DMS153 treated with DMSO at 0.1 percent for 48 hours (cell line): ENCODE measurements around the gene FAM135A.
"Not testable (repeated sequence)": the region's sequence is repeated elsewhere in the genome, so short reads cannot be mapped to it uniquely, and the experiment has no call there.

Source experiments
- DNase-seq: peaks from one replicate; lab custom pipeline; 2025; ENCODE audit not compliant: unreplicated experiment; lab: John Stamatoyannopoulos, UW

FAM135A gene

DNA sequence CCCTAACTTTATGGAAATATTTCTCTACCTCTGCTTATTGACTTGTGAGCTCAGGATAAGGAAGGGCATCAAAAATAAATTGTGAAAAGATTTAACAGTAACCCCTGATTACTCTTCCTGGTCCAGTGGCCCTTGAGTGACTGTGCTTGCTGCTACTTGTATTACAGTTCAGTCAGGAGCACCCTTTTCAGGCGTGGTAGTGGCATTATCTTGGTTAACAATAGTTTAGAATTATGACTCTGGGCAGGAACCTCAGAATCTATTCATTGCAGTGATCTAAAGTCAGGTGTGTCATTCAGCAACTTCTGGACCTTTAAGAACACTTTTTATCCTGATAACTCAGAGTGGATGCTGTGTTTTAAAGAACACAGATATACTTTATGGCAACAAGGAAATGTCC is 43.4 kb downstream of the FAM135A start:
- no peak for DNase-seq

DNA sequence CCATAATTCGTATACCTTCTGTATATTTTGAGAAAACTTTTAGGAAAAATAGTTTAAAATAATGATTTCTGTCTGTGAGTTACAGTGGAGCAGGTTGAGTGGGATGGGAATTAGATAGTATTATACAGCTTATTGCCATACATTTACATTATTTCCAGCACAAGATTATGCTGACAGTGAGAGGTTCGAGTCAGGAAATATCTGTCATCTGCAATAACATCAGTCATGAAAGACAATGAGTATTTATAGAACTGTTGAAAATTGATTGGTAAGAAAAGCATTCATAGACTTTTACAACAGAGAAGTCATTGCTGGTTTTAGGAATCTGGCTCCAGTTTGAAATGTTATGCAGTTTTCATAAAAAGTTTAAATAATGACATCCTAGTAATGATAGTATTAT is 45.9 kb downstream of the FAM135A start:
- DNase-seq = no peak

DNA sequence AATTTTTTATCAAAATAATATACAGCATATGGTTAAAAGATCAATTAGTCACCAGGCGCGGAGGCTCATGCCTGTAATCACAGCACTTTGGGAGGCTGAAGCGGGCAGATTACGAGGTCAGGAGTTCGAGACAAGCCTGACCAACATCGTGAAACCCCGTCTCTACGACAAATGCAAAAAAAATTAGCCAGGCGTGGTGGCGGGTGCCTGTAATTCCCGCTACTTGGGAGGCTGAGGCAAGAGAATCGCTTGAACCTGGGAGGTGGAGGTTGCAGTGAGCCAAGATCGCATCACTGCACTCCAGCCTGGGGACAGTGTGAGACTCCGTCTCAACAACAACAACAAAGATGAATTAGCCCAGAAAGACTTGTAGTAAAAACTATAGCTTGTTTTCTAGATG is 46.4 kb downstream of the FAM135A start:
- not testable (repeated sequence) for DNase-seq

DNA sequence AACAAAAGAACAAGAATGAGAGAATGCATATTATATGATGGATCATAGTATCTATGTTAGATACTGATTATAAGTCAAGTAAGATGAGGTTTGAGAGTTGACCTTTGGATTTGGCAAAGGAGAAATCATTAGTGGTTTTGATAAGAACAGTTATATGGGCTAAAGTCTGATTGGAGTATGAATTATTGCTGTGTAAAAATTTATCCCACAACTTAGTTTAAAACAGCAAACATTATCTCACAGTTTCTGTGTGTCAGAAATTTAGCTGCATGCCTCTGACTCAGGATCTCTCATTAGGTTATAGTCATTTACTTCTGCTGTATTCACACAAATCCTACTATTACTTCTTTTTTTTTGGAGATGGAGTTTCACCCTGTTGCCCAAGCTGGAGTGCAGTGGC is 56.7 kb downstream of the FAM135A start:
- no peak for DNase-seq

DNA sequence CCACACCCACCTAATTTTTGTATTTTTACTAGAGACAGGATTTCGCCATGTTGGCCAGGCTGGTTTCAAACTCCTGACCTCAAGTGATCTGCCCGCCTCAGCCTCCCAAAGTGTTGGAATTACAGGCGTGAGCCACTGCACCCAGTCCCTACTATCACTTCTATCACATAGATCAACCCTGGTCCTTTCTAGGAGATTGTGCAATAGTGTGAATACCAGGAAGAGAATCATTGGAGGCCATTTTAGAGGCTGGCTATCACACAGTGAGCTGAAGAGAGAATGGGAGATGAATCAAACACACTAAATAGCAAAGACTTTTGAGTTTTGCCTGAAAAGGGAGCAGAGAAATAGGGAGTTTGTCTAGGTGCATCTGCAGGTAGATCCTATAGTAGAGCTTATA is 57.2 kb downstream of the FAM135A start:
- DNase-seq = not testable (repeated sequence)

DNA sequence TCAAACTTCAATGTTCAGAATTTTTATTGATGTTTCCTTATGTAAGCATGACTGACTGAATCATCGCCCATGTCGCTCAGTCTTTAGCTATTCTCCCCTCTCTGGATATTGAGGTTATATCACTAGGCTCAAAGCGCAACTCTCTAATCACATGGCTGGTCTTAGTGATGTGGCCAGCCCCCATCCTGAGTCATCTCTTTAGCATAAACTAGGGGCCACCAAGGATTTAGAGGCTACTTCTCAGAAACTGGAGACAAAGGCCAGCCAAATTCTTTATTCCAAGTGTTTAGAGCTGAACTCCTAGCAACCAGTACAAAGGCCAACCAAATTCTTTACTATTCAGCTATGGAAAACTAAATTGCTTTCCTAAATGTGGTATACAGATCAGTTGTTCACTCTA is 61.4 kb downstream of the FAM135A start:
- no peak for DNase-seq

DNA sequence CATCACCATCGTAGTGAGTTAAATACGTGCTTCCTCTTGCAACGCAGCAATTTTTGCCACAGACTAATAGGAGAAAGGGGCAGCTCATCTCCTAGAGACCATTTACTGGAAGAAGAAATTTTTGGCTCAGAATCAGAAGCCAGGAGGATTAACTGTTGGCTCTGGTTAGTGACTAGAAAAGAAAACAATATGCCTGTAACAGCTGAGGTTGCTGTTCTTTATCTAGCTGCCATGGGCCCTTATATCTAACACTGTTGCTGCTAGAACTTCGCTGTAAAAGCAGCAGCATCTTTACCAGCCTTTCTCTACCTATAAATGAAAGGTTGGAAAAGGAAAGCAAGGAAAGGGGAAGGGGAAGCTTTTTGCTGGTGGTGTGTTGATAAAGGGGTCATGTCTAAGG is 65.9 kb downstream of the FAM135A start:
- DNase-seq = no peak

DNA sequence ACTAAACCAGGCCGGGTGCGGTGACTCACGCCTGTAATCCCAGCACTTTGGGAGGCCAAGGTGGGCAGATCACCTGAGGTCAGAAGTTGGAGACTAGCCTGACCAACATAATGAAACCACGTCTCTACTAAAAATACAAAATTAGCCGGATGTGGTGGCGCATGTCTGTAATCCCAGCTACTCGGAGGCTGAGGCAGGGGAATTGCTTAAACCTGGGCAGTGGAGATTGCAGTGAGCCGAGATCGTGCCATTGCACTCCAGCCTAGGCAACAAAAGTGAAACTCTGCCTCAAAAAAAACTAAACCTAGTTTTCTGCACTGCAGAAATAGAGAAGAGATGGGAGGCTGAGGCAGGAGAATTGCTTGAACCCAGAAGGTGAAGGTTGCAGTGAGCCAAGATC is 73.3 kb downstream of the FAM135A start:
- DNase-seq = not testable (repeated sequence)

DNA sequence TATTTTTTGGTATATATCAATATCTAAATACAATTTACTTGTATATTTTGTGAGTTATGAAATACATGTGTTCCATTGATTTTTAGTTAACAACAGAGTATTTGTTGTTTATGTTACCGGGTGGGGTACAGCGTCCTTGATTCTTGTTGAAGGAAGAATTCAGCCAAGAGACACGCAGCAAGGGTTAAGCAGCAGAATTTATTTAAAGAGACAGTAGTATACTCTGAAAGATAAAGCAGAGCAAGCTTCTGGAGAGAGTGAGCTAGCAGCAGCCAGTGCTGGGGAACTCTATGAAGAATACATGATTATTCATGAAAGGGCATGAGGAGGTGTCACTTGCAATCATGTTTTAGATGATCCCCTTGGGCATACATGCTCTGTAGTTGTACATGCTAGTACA is 76.1 kb downstream of the FAM135A start:
- no peak for DNase-seq

DNA sequence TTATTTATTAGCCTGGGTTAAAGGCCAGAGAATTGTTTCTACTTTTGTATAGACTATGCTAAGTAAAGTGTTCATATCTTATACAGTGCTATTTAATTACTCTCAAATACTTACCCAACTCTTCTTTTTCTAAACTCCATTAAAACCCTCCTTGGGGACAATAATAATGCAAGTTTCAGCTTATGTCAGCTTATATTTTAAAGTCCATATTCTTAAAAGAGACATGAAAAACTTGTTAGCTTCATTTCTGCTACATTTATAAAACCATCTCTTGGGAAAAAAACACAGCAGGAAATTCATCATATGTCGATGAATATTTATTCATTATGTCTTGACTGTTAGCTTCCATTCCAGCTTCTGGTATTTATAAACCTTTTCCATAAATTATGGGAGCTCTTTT is 81.5 kb downstream of the FAM135A start:
- no peak for DNase-seq

DNA sequence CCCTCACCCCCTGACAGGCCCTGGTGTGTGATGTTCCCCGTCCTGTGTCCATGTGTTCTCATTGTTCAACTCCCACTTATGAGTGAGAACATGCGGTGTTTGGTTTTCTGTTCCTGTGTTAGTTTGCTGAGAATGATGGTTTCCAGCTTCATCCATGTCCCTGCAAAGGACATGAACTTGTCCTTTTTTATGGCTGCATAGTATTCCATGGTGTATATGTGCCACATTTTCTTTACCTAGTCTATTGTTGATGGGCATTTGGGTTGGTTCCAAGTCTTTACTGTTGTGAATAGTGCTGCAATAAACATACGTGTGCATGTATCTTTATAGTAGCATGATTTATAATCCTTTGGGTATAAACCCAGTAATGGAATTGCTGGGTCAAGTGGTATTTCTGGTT is 82.5 kb downstream of the FAM135A start:
- DNase-seq = not testable (repeated sequence)

DNA sequence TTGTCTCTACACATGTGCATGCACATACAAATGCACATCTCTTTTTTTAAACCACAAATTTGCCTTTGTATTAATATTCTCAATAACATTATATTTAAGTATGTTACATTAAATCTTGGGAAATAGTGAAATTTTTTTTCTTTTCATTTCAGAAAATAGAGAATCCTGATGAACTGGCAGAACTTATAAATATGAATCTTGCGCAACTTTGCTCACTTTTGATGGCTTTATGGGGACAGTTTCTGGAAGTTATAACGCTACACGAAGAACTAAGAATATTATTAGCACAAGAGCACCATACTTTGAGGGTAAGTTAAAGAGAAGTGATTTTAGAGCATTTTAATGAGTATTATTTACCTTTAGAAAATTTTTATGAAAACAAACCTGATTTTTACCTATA is 89.2 kb downstream of the FAM135A start:
- DNase-seq = no peak

DNA sequence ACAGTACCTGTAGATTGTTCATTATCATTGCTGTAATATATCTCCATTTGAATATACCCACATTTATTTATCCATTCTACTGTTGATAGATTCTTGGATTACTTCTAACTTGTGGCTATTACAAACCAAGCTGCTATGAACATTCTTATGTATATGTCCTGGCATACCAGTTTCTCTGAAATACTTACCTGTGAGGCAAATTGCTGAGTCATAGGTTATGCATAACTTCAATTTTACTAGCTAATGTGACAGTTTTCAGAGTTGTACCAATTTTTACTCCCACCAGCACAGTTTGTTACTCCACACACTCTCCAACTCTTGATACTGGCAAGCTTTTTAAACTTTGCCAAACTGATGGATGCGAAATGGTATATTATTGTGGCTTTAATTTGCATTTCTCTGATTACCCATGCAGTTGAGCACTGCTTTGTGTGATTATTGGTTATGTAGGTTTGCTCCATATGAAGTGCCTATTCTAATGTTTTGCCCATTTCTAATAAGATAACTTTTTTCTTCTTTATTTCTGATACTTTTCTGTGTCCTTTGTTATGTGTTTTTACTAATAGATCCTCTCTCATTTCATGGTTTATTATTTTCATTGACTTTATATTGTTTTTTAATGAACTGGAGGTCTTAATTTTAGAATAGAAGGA is 90.6 kb downstream of the FAM135A start:
- no peak for DNase-seq

DNA sequence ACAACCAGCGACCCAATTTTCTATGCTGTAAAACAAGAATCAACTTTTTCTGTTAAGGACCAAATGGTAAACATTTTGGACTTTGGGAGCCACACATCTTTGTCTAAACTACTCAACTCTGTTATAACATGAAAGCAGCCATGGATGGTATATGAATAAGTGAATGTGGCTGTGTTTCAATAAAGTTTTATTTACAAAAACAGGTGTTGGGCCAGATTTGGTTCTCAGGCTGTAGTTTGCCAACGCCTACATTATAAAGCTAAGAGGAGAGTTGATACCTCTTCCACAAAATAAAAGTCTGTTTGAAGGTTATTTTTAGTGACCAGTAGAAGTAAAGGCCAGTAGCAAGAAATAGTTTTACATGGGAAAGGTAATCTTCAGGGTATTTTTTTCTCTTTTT is 93.0 kb downstream of the FAM135A start:
- no peak for DNase-seq

DNA sequence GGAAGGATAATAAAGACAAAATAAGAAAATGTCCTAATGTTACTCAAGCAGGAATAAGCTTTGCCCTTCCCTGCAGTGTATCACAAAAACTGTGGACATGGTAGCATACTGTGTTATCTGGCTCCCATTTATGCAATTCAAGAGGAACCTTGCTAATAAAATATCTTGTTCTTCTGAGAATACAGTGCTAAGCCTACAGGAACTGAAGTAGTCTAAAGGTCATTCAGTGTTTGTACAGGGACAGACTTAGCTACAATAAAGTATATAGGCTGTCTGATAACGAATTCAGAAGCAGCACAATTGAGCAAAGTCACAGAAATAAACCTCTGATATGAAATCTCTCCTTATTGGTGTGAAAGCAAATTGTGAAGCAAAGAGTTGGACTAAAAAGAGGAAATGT is 93.9 kb downstream of the FAM135A start:
- no peak for DNase-seq

DNA sequence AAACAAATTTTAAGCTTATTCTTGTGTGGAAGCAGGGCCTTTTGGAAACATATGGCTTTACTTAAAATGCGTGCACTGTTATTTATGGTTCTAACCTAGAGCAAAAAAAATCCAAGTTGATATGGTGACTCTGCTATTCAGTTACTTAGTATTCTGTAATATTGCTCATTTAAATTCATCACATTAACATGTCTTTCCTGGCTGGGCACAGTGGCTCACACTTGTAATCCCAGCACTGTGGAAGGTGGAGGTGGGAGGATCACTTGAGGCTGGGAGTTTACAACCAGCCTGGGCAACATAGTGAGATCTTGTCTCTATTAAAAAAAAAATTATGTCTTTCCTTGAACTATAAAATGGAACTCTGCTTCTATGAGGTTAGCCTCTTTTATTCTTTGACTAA is 95.6 kb downstream of the FAM135A start:
- DNase-seq = no peak

DNA sequence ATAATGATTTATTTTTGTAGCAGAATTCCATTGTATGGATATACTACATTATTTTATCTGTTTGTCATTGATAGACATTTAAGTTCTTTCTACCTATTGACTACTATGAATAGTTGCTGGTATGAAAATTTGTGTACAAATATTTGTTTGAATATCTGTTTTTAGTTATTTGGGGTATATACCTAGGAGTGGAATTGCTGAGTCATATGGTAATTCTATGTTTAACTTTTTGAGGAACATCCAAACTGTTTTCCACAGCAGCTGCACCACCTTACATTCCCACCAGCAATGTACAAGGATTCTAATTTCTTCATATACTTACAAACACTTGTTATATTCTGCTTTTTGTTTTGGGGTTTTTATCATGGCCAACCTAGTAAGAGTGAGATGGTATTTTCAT is 97.3 kb downstream of the FAM135A start:
- no peak for DNase-seq

DNA sequence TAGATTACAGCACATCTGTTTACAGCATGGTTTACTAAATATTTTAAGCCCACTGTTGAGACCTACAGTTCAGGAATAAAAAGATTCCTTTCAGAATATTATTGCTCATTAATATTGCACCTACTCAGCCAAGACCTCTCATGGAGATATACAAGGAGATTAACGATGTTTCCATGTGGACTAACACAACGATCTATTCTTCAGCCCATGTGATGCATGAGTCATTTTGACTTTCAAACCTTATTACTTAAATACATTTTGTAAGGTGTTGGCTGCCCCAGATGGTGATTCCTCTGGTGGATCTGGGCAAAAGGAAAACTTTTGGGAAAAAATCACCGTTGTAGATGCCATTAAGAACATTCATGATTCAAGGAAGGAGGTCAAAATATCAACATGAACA is 105.4 kb downstream of the FAM135A start:
- no peak for DNase-seq

DNA sequence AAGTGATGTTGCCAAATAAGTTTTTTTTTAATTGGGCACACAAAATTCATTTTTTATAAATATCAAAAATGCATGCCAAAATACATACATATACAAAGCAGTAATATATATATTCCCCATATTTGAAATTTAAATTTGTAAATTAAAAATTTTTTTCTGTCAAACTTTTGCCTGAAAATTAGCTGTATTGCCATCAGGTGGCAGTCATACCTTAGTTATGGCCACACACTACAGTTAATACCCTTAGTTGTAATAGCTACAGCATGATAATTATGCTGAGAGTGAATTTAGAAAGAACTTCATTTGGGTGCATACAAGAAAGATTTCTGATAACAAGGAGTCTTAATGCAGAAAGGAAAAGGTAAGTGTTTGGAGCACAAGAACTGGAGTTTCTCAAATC is 107.3 kb downstream of the FAM135A start:
- no peak for DNase-seq

DNA sequence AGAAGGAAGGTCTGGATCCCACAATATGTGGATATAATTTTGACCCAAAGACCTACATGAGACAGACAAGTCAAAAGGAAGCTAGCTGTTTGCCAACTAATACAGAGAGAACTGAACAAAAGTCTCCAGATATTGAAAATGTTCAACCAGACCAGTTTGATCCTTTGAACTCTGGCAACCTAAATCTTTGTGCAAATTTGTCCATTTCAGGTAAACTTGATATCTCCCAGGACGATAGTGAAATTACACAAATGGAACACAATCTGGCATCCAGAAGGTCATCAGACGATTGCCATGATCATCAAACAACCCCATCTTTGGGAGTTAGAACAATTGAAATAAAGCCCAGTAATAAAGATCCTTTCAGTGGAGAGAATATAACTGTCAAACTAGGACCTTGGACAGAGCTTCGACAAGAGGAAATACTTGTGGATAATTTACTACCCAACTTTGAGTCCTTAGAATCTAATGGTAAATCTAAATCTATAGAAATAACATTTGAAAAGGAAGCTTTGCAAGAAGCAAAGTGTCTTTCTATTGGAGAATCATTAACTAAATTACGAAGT is 111.5 kb downstream of the FAM135A start:
- DNase-seq = no peak

DNA sequence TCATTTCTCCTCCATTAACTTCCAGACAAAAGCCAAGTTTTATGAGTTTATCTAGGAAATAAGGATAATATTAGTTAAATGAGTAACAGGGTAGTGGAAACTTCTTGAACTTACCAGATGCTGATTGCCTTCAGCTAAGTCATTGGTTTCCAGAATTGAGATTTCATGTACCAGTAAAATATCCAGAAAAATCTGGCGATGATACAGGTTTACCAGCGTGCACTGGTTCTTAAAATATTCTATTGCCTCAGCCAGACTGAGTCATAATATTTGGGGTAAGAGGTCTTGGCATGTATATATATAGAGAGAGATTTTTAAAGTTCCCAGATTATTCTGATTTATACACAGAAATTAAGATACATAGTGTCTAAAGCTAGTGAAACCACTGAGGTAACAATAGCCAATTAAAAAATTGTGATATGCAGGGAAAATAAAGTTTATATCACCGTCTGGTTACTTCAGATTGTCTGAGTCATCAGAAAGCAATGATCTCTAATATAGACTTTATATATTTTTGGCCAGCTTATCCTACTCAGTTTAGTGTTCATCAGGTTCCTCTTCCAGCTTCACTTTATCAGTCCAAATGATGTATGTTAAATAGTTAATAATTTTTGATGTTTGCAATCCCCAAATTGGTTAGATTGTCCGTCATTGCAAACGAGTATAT is 113.9 kb downstream of the FAM135A start:
- DNase-seq = no peak

DNA sequence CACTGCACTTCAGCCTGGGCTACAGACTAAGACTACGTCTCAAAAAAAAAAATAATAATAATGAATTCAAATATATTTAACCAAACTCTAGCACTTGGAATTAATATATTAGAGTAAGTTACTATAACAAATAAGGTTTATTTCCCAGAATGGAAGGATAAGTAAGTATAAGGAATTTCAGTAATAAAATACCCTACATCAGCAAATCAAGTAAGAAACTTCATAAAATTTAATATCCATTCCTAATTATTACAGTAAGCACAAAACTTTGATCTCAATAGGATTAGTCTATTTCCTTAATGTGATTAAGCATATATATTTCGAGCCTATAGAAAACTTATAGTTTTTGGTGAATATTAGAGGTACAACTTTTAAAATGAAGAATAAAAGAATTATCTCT is 116.7 kb downstream of the FAM135A start:
- DNase-seq = no peak

DNA sequence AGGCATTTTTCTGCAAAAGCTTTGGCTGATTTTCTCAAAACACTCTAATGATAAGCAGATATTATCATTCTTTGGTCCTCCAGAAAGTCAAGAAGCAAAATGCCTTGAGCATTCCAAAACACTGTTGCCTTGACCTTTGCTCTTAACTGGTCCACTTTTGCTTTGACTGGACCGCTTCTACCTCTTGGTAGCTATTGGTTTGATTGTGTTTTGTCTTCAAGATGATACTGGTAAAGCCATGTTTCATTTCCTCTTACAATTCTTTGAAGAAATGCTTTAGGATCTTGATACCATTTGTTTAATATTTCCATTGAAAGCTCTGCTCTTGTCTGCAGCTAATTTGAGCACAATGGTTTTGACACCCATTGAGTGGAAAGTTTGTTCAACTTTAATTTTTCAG is 117.8 kb downstream of the FAM135A start:
- no peak for DNase-seq
